Measurements from ENCODE around the gene CRNN. TPM values are rescaled to one million over a fixed set of nuclear protein-coding genes. Genes with fewer than 3 reads are reported as not detected.

The CRNN gene
- total and polyA plus RNA-seq, 12 donors: 1.0 to 2.1 TPM; not detected in 10

- DNase-seq: peak; percentile 41 to 79 (median 73)
- H3K4me1 ChIP-seq (replicated peaks in 1 of 2): peaks cover 0 to 6% of the 10 kb centered on the region in 2 donors
- H3K27ac ChIP-seq: no peak overlapping the region
- TF ChIP-seq POLR2A (IDR thresholded peaks at IDR 0.05): no peak
- TF ChIP-seq, protein P1, sequence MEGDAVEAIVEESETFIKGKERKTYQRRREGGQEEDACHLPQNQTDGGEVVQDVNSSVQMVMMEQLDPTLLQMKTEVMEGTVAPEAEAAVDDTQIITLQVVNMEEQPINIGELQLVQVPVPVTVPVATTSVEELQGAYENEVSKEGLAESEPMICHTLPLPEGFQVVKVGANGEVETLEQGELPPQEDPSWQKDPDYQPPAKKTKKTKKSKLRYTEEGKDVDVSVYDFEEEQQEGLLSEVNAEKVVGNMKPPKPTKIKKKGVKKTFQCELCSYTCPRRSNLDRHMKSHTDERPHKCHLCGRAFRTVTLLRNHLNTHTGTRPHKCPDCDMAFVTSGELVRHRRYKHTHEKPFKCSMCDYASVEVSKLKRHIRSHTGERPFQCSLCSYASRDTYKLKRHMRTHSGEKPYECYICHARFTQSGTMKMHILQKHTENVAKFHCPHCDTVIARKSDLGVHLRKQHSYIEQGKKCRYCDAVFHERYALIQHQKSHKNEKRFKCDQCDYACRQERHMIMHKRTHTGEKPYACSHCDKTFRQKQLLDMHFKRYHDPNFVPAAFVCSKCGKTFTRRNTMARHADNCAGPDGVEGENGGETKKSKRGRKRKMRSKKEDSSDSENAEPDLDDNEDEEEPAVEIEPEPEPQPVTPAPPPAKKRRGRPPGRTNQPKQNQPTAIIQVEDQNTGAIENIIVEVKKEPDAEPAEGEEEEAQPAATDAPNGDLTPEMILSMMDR (IDR thresholded peaks at IDR 0.05): peak; percentile 41 to 74 (median 58)
- intact Hi-C loops (cut with DNase I): loop anchor here in 1 of 2 donors (5.0 kb wide), 2 partner anchors 273 to 318 kb away; no protein-coding TSS in a partner anchor
- no peaks in the 10 kb centered on the region for H3K9me3 ChIP-seq (replicated peaks in 1 of 3)
- 34 to 57% (median 40%) methylated on average over 8 of the region's 8 CpGs for WGBS, 4 donors
- H3K27me3 ChIP-seq: no peaks in the 10 kb centered on the region
- H3K36me3 ChIP-seq (replicated peaks in 1 of 2): no peaks in the 10 kb centered on the region
- H3K4me3 ChIP-seq: no peak overlapping the region
Measured at GRCh38 chr1:152459596-152460528, 45.8 kb upstream of the CRNN start.

GRCh38 chr1:152458384-152459185, 44.5 kb upstream of the CRNN start:
- WGBS, 4 donors: 24 to 31% (median 27%) methylated on average over 10 to 11 of the region's 11 CpGs
- Histone ChIP-seq H3K27me3 (no peaks in the 10 kb centered on the region), H3K27ac (no peak overlapping the region), H3K4me1 (replicated peaks in 1 of 2) (peaks cover 0 to 6% of the 10 kb centered on the region in 2 donors), H3K9me3 (replicated peaks in 1 of 3) (no peaks in the 10 kb centered on the region), H3K4me3 (no peak overlapping the region), H3K36me3 (replicated peaks in 1 of 2) (no peaks in the 10 kb centered on the region)
- peak; percentile 66 to 93 (median 82) for DNase-seq
- intact Hi-C loops (cut with DNase I): loop anchor here in 1 of 2 donors (5.0 kb wide), 2 partner anchors 271 to 316 kb away; no protein-coding TSS in a partner anchor
- no peak for TF ChIP-seq POLR2A (IDR thresholded peaks at IDR 0.05)
- TF ChIP-seq, protein P1 (IDR thresholded peaks at IDR 0.05): peak; percentile 86 to 93 (median 89)

GRCh38 chr1:152457561-152457960, 43.5 kb upstream of the CRNN start:
- H3K27me3 ChIP-seq: no peaks in the 10 kb centered on the region
- TF ChIP-seq, protein P1 (IDR thresholded peaks at IDR 0.05): no peak
- no peak for TF ChIP-seq POLR2A (IDR thresholded peaks at IDR 0.05)
- no peaks in the 10 kb centered on the region for H3K9me3 ChIP-seq (replicated peaks in 1 of 3)
- DNase-seq: no peak
- no peaks in the 10 kb centered on the region for H3K36me3 ChIP-seq (replicated peaks in 1 of 2)
- no peak overlapping the region for H3K4me3 ChIP-seq
- intact Hi-C loops (cut with DNase I): loop anchor here in 1 of 2 donors (5.0 kb wide), 2 partner anchors 270 to 315 kb away; no protein-coding TSS in a partner anchor
- peaks cover 0 to 6% of the 10 kb centered on the region in 2 donors for H3K4me1 ChIP-seq (replicated peaks in 1 of 2)
- 58 to 86% (median 65%) methylated on average over 2 of the region's 2 CpGs for WGBS, 4 donors
- H3K27ac ChIP-seq: no peak overlapping the region

DNA sequence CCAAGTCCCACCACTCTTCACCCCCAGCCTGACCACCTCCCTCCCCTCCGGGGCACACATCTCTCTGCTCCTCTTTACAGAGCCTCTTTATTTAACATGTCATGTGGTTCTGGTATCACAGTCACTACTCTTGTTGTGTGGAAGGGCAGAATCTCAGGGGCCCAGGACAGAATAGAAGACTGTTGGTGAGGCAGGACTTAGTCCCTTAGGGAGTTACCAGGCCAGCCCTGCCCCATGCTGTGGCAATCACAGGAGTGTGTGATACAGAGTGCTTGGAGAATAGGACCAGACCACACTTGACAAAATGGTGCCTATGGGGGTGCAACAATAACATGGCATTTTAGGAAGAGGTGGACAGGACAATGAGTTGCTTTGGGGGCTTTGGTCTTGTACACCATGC, 43.0 kb upstream of the CRNN start:
- DNase-seq: no peak
- 50 to 86% (median 73%) methylated on average over 1 of the region's 1 CpG for WGBS, 4 donors

More for the DNA sequence above, 43.0 kb upstream of the CRNN start:
- Histone ChIP-seq H3K4me3 (no peak overlapping the region), H3K4me1 (replicated peaks in 1 of 2) (peaks cover 0 to 6% of the 10 kb centered on the region in 2 donors), H3K36me3 (replicated peaks in 1 of 2) (no peaks in the 10 kb centered on the region), H3K9me3 (replicated peaks in 1 of 3) (no peaks in the 10 kb centered on the region), H3K27ac (no peak overlapping the region), H3K27me3 (no peaks in the 10 kb centered on the region)
- intact Hi-C loops (cut with DNase I): loop anchor here in 1 of 2 donors (5.0 kb wide), 2 partner anchors 270 to 315 kb away; no protein-coding TSS in a partner anchor
- TF ChIP-seq, protein P1 (IDR thresholded peaks at IDR 0.05): no peak
- no peak for TF ChIP-seq POLR2A (IDR thresholded peaks at IDR 0.05)
